Heart left ventricle (tissue), 16 donors: ENCODE results near the gene TFB2M. TPM values are rescaled to one million over a fixed set of nuclear protein-coding genes. Genes with fewer than 3 reads are reported as not detected.

Experiments
- ATAC-seq, 4 donors: fragments of 200-7000 bp; cut with Tn5 transposase; one replicate each; pipeline ENCODE4 v1.9.1; 2020 to 2022; ENCODE audit warnings: moderate library complexity in 4 of 4, mild to moderate bottlenecking in 3 of 4, moderate number of reproducible peaks in 1 of 4
- DNase-seq, 5 donors: peaks; one replicate each; pipeline ENCODE4 v3.0.0-alpha.2; 2020
- H3K27ac ChIP-seq, 12 donors: fragments of 200-600 bp; sonication (generic) in 4 of 12; one replicate each; pipeline versions ENCODE4 v1.5.0 to v1.8.0; 2016 to 2022; ENCODE audit warnings: mild to moderate bottlenecking in 2 of 12
- H3K27me3 ChIP-seq, 9 donors: fragments of 200-600 bp; sonication (generic) in 2 of 9; one replicate each; pipeline versions ENCODE4 v1.5.1 to v1.8.0; 2016 to 2022; ENCODE audit warnings: mild to moderate bottlenecking in 3 of 9
- H3K36me3 ChIP-seq, 9 donors: fragments of 200-600 bp; sonication (generic) in 2 of 9; one replicate each; pipeline versions ENCODE4 v1.5.0 to v1.8.0; 2018 to 2022; ENCODE audit warnings: mild to moderate bottlenecking in 2 of 9
- H3K4me1 ChIP-seq, 12 donors: fragments of 200-600 bp; sonication (generic) in 4 of 12; one replicate each; pipeline versions ENCODE4 v1.5.0 to v1.8.0; 2016 to 2022; ENCODE audit warnings: mild to moderate bottlenecking in 3 of 12
- H3K4me3 ChIP-seq, 12 donors: fragments of 200-600 bp; sonication (generic) in 4 of 12; one replicate each; pipeline versions ENCODE4 v1.5.0 to v1.8.0; 2017 to 2022; ENCODE audit warnings: mild to moderate bottlenecking in 9 of 12, moderate library complexity in 4 of 12
- H3K9me3 ChIP-seq, 12 donors: fragments of 200-600 bp; sonication (generic) in 4 of 12; one replicate each; pipeline versions ENCODE4 v1.5.0 to v1.8.0; 2016 to 2022; ENCODE audit warnings: mild to moderate bottlenecking in 1 of 12
- CTCF ChIP-seq, 12 donors: fragments of 200-600 bp; sonication (generic) in 4 of 12; IDR thresholded peaks; one replicate each; pipeline versions ENCODE4 v1.5.0 to v1.8.0; 2018 to 2022; ENCODE audit warnings: antibody characterized with exemption in 12 of 12, mild to moderate bottlenecking in 5 of 12
- POLR2A ChIP-seq, 2 donors: fragments of 450-650 bp; IDR thresholded peaks; one replicate each; pipeline ENCODE4 v1.6.1; 2017; ENCODE audit warnings: antibody characterized with exemption in 2 of 2, mild to moderate bottlenecking in 2 of 2, moderate library complexity in 2 of 2
- whole genome bisulfite sequencing, 4 donors: extraction: QIAGEN DNeasy Blood & Tissue Kit in 2 of 4; methylation state at CpG; one replicate each; pipeline versions ENCODE4 v1.1.5 to v1.1.7; 2013 to 2018; 5-methylcytosine and 5-hydroxymethylcytosine counted together
- intact Hi-C, 10 donors: fragments of 100-400 bp; cut with DNase I; formaldehyde crosslinking; loops; one replicate each; pipeline versions ENCODE4 v1.11.1 to v1.14.2; 2022
- polyA plus RNA-seq, 2 donors: library from polyadenylated mRNA; stranded (reverse); fragments of 200-250 nt; gene quantifications; one replicate each; pipeline ENCODE4 v1.2.3, GENCODE V29; 2013
- total RNA-seq, 9 donors: library from RNA; depleted of rRNA in 2 of 9; stranded (reverse); fragments of >200 nt in 2 of 9; fragmentation: NEBNext Ultra II Directional in 3 of 9; extraction: Animal tissue kit (Norgen Biotek cat#: 25700) in 3 of 9; gene quantifications; one replicate each; pipeline versions ENCODE4 v1.1.0 to v1.2.4, GENCODE V29; 2016 to 2023
- donor health status: ischemic (EF 13 %, LVEDD 7.1; RV severe dilation, severe dysfunction).
- donor health status: healthy with polysubstance abuse.
- donor health status: DM: no; HTN: yes; CAD: no.
- donor health status: DM: no; HTN: no; CAD: no.
- donor health status: ischemic (EF 25% LVEDD 6.9; RV normal size, moderate dysfunction).
- donor health status: ischemic (EF 25% LVEDD 5.7; RV mildly dilated, moderate dysfunction).
- donor health status: healthy.
- donor health status: DM: yes; HTN: yes; CAD: no.
- donor health status: ischemic (EF 35%, LVEDD 5.7; RV mildly dilated, moderate dysfunction).
- donor health status: nonischemic (EF 11% LVEDD 7.7; RV severe dilation, severe dysfunction).
- donor health status: DM: yes; HTN: yes; CAD: no.
- donor health status: PGD.
- donor health status: ischemic (EF 29% LVEDD 5.4; RV normal size, mild dysfunction).
- donor health status: nonischemic (EF 23%, LVEDD 6.1; RV moderate dilation, normal function).

The TFB2M gene
- total and polyA plus RNA-seq, 11 donors: 4.2 to 18.6 (median 12.8) TPM

- intact Hi-C loops: no loop called here
- Histone ChIP-seq H3K36me3 (peaks cover 0 to 24% (median 8%) of the 10 kb centered on the region in 9 donors), H3K9me3 (peaks cover 0 to 3% (median 0%) of the 10 kb centered on the region in 12 donors), H3K27me3 (no peaks in the 10 kb centered on the region), H3K4me3 (no peak overlapping the region), H3K27ac (no peak overlapping the region), H3K4me1 (peaks cover 0 to 50% (median 16%) of the 10 kb centered on the region in 12 donors)
- WGBS, 4 donors: 84 to 89% (median 88%) methylated on average over 3 of the region's 3 CpGs
- DNase-seq (no peak), ATAC-seq (no peak)
- TF ChIP-seq POLR2A (IDR thresholded peaks at IDR 0.05) (no peak), CTCF (IDR thresholded peaks at IDR 0.05) (no peak)
Measured at GRCh38 chr1:246595146-246595545, 29.1 kb upstream of the TFB2M start.

DNA sequence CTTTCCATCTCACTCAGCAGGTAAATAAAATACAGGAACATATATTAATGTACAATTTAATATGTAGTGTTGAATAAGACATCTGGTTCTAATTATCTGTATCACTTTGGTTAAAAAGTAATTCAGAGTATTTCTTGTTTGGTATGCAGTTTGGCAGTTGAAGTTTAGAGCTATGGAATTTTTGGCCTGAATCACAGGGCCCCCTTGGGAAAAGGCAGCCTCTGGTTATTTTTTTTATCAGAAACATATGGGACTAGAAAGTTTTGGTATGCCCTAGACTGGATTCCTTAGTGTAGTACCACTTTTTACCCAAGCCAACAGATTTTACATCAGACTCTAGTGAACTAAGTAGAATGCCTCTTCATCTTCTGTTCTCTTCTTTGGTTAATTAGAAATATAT lies 26.6 kb upstream of the TFB2M start:
- intact Hi-C loops: no loop called here
- Histone ChIP-seq H3K27ac (peak overlapping the region in 1 of 12 donors; percentile 8), H3K27me3 (no peaks in the 10 kb centered on the region), H3K9me3 (peaks cover 0 to 7% (median 0%) of the 10 kb centered on the region in 12 donors), H3K4me3 (no peak overlapping the region), H3K36me3 (peaks cover 0 to 24% (median 8%) of the 10 kb centered on the region in 9 donors), H3K4me1 (peaks cover 0 to 46% (median 15%) of the 10 kb centered on the region in 12 donors)
- ATAC-seq (no peak), DNase-seq (no peak)
- TF ChIP-seq POLR2A (IDR thresholded peaks at IDR 0.05) (no peak), CTCF (IDR thresholded peaks at IDR 0.05) (no peak)

DNA sequence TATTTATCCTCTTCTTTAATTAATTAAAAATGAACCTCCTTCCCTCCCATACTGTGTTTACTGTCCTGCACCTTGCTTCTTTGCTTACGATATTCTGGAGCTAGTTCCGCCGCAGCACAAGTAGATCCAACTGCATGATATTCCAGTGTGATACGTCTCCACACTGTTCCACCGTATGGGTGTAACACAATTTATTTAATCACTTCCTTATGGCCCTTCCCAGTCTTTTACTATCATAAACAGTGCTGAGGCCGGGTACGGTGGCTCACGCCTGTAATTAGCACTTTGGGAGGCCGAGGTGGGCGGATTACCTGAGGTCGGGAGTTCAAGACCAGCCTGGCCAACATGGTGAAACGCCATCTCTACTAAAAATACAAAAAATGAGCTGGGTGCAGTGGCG lies 25.9 kb upstream of the TFB2M start:
- DNase-seq (no peak), ATAC-seq (peak in 1 of 4 donors; percentile 31)
- intact Hi-C loops: no loop called here
- no peak overlapping the region for H3K4me3 ChIP-seq
- TF ChIP-seq POLR2A (IDR thresholded peaks at IDR 0.05) (no peak), CTCF (IDR thresholded peaks at IDR 0.05) (no peak)
- WGBS, 4 donors: 91 to 95% (median 95%) methylated on average over 13 of the region's 13 CpGs
- H3K9me3 ChIP-seq: peaks cover 0 to 7% (median 0%) of the 10 kb centered on the region in 12 donors
- peaks cover 0 to 24% (median 8%) of the 10 kb centered on the region in 9 donors for H3K36me3 ChIP-seq
- H3K4me1 ChIP-seq: peaks cover 0 to 46% (median 15%) of the 10 kb centered on the region in 12 donors
- H3K27me3 ChIP-seq: no peaks in the 10 kb centered on the region
- H3K27ac ChIP-seq: no peak overlapping the region

GRCh38 chr1:246591504-246591903 lies 25.4 kb upstream of the TFB2M start:
- Histone ChIP-seq H3K4me3 (no peak overlapping the region), H3K4me1 (peaks cover 0 to 46% (median 13%) of the 10 kb centered on the region in 12 donors), H3K36me3 (peaks cover 0 to 24% (median 8%) of the 10 kb centered on the region in 9 donors), H3K27me3 (no peaks in the 10 kb centered on the region), H3K9me3 (peaks cover 0 to 7% (median 0%) of the 10 kb centered on the region in 12 donors), H3K27ac (no peak overlapping the region)
- no peak for DNase-seq
- no peak for ATAC-seq
- intact Hi-C loops: no loop called here
- WGBS, 4 donors: 91 to 97% (median 93%) methylated on average over 6 of the region's 6 CpGs
- no peak for TF ChIP-seq CTCF (IDR thresholded peaks at IDR 0.05)
- no peak for TF ChIP-seq POLR2A (IDR thresholded peaks at IDR 0.05)
